ENCODE measurements around the gene TMEM259. TPM values are rescaled to one million over a fixed set of nuclear protein-coding genes. Genes with fewer than 3 reads are reported as not detected.
A peak's percentile ranks its signal among the peaks of the same experiment; 100 is the strongest.

The TMEM259 gene
- total RNA-seq, 1 experiment from 2014 or later: 171 TPM

GRCh38 chr19:962683-963400 lies 58.1 kb downstream of the TMEM259 start:
- no peak for DNase-seq
- Histone ChIP-seq H4K91ac (ENCODE audit: insufficient read length, low read depth, low read length) (no peak overlapping the region), H2AFZ (ENCODE audit: low read length) (no peak overlapping the region), H2BK5ac (ENCODE audit: insufficient read length, low read length) (no peak overlapping the region), H3K14ac (ENCODE audit: insufficient read depth, low read length) (no peak overlapping the region), H2AK5ac (ENCODE audit: insufficient read length, low read length) (no peak overlapping the region), H3K27ac (ENCODE audit: insufficient read length, low read depth, low read length) (no peak overlapping the region), H3K79me2 (ENCODE audit: insufficient read depth, low read length) (no peaks in the 10 kb centered on the region), H4K8ac (replicated peaks; ENCODE audit: insufficient read length, low read depth, low read length) (no peak overlapping the region), H2BK20ac (ENCODE audit: low read depth, low read length, poor library complexity, severe bottlenecking) (no peak overlapping the region), H2BK120ac (ENCODE audit: low read depth, low read length, poor library complexity, severe bottlenecking) (no peak overlapping the region), H2BK12ac (ENCODE audit: insufficient read length, low read depth, low read length) (no peak overlapping the region), H3K23me2 (ENCODE audit: insufficient read length, low read depth, low read length, poor library complexity, severe bottlenecking) (no peaks in the 10 kb centered on the region), H4K5ac (ENCODE audit: insufficient read length, low read depth, low read length) (no peak overlapping the region), H3K4me1 (ENCODE audit: insufficient read depth, low read length) (no peaks in the 10 kb centered on the region), H3T11ph (ENCODE audit: low read length) (no peak overlapping the region), H3K4me2 (ENCODE audit: insufficient read depth, insufficient read length, low read length) (no peak overlapping the region), H3K56ac (ENCODE audit: insufficient read length, low read depth, low read length) (no peak overlapping the region), H3K18ac (ENCODE audit: insufficient read length, low read depth, low read length) (no peak overlapping the region), H3K79me1 (ENCODE audit: insufficient read depth, low read depth, low read length, poor library complexity, severe bottlenecking) (no peaks in the 10 kb centered on the region), H4K20me1 (ENCODE audit: control insufficient read depth, insufficient read depth, insufficient read length) (no peaks in the 10 kb centered on the region), H3K9me3 (ENCODE audit: control insufficient read depth, low read depth, low read length) (no peaks in the 10 kb centered on the region), H3K27me3 (ENCODE audit: insufficient read depth, low read length) (no peaks in the 10 kb centered on the region), H3K23ac (ENCODE audit: insufficient read length, low read depth, low read length) (no peak overlapping the region), H2BK15ac (ENCODE audit: low read depth, low read length) (no peak overlapping the region), H3K9ac (ENCODE audit: extremely low read depth, insufficient read length, low read length) (no peak overlapping the region), H3K4ac (ENCODE audit: low read depth, low read length) (no peak overlapping the region)
- peaks cover 33 to 64% (median 53%) of the 10 kb centered on the region in 3 experiments for H3K36me3 Mint-ChIP-seq (ENCODE audit: insufficient read depth in 1 of 3, low read depth in 3 of 3)
- whole genome bisulfite sequencing (ENCODE audit: extremely low coverage, insufficient read length, low lambda C conversion rate): no CpG with 5 or more reads among the region's 31 CpGs
- no peak for TF ChIP-seq CTCF (conservative IDR thresholded peaks at IDR 0.05)
- H3K27ac Mint-ChIP-seq: peak overlapping the region in 1 of 3 experiments; percentile 75; a peak in 2 of 7 replicates
- no peaks in the 10 kb centered on the region for H3K27me3 Mint-ChIP-seq (ENCODE audit: low read depth)
- H3K4me1 Mint-ChIP-seq: peaks cover 4 to 27% of the 10 kb centered on the region in 2 experiments
- H3K9me3 Mint-ChIP-seq: peaks cover 2 to 7% of the 10 kb centered on the region in 2 experiments; a peak in 3 of 5 replicates
- peak overlapping the region in 1 of 2 experiments; percentile 17; a peak in 1 of 5 replicates for H3K4me3 Mint-ChIP-seq

Measured in H9 (cell line).